WERI-Rb-1 (cell line): ENCODE data around the gene FTO.

Experiments
- DNase-seq: peaks from one replicate; pipeline ENCODE4 v3.0.0-alpha.2; 2020
- H3K27ac ChIP-seq: fragments of 250-450 bp; sonication (Bioruptor Pico); 2 replicates; pipeline ENCODE4 v1.5.1; 2020; ENCODE audit warnings: mild to moderate bottlenecking, moderate library complexity
- H3K27me3 ChIP-seq: fragments of 250-450 bp; sonication (Bioruptor Pico); 2 replicates; pipeline ENCODE4 v1.5.1; 2021; ENCODE audit warnings: mild to moderate bottlenecking, low read depth, moderate library complexity; ENCODE audit not compliant: insufficient read depth, severe bottlenecking
- H3K36me3 ChIP-seq: fragments of 250-450 bp; sonication (Bioruptor Pico); 2 replicates; pipeline ENCODE4 v1.5.1; 2020; ENCODE audit warnings: mild to moderate bottlenecking, moderate library complexity
- H3K4me3 ChIP-seq: 2 replicates; pipeline ENCODE4 v1.5.1; 2011; ENCODE audit warnings: low read depth, mild to moderate bottlenecking, control low read depth, low read length
- H3K9me3 ChIP-seq: fragments of 250-450 bp; sonication (Bioruptor Pico); 2 replicates; pipeline ENCODE4 v1.5.1; 2021; ENCODE audit warnings: mild to moderate bottlenecking, moderate library complexity; ENCODE audit not compliant: severe bottlenecking
- CTCF ChIP-seq: IDR thresholded peaks from 2 replicates; pipeline ENCODE4 v1.5.1; 2011; ENCODE audit warnings: low read depth, mild to moderate bottlenecking, control low read depth, inconsistent platforms, low read length

The FTO gene

GRCh38 chr16:53805113-53805512 lies 101.2 kb downstream of the FTO start:
- DNase-seq: no peak
- Histone ChIP-seq H3K9me3 (peaks cover 3% of the 10 kb centered on the region), H3K27me3 (no peaks in the 10 kb centered on the region), H3K27ac (no peak overlapping the region), H3K36me3 (no peaks in the 10 kb centered on the region), H3K4me3 (no peak overlapping the region)
- TF ChIP-seq CTCF: no peak

GRCh38 chr16:53805752-53806151 lies 101.8 kb downstream of the FTO start:
- TF ChIP-seq CTCF: no peak
- Histone ChIP-seq H3K9me3 (peaks cover 3% of the 10 kb centered on the region), H3K4me3 (no peak overlapping the region), H3K36me3 (no peaks in the 10 kb centered on the region), H3K27ac (no peak overlapping the region), H3K27me3 (no peaks in the 10 kb centered on the region)
- DNase-seq: no peak

GRCh38 chr16:53809088-53809932 lies 105.4 kb downstream of the FTO start:
- Histone ChIP-seq H3K27ac (no peak overlapping the region), H3K4me3 (no peak overlapping the region), H3K9me3 (no peaks in the 10 kb centered on the region), H3K27me3 (no peaks in the 10 kb centered on the region), H3K36me3 (no peaks in the 10 kb centered on the region; the same call in 1 of the 2 replicates)
- DNase-seq: no peak
- no peak for TF ChIP-seq CTCF

- Histone ChIP-seq H3K27me3 (no peaks in the 10 kb centered on the region), H3K36me3 (no peaks in the 10 kb centered on the region; the same call in 1 of the 2 replicates), H3K9me3 (no peaks in the 10 kb centered on the region), H3K27ac (no peak overlapping the region), H3K4me3 (no peak overlapping the region)
- DNase-seq: no peak
- no peak for TF ChIP-seq CTCF
These were observed 109.0 kb downstream of the FTO start for GRCh38 chr16:53812914-53813313.

- H3K4me3 ChIP-seq: no peak overlapping the region
- no peaks in the 10 kb centered on the region for H3K9me3 ChIP-seq
- no peaks in the 10 kb centered on the region for H3K27me3 ChIP-seq
- no peak for DNase-seq
- no peak overlapping the region for H3K27ac ChIP-seq
- TF ChIP-seq CTCF: no peak
- H3K36me3 ChIP-seq: no peaks in the 10 kb centered on the region; the same call in 1 of the 2 replicates
These were observed 110.8 kb downstream of the FTO start for GRCh38 chr16:53814801-53815200.
